Measurements from ENCODE around the gene PPP1R12A.
"Not testable (repeated sequence)": the region's sequence is repeated elsewhere in the genome, so short reads cannot be mapped to it uniquely, and the experiment has no call there.

The PPP1R12A gene

GRCh38 chr12:79891506-79892162 lies 43.3 kb downstream of the PPP1R12A start:
- DNase-seq: no peak

- DNase-seq: no peak
These were observed 47.0 kb downstream of the PPP1R12A start for GRCh38 chr12:79887890-79888289.

- no peak for DNase-seq
These were observed 47.9 kb downstream of the PPP1R12A start for GRCh38 chr12:79886917-79887519.

- no peak for DNase-seq
These were observed 48.9 kb downstream of the PPP1R12A start for GRCh38 chr12:79885911-79886490.

- no peak for DNase-seq
These were observed 50.4 kb downstream of the PPP1R12A start for GRCh38 chr12:79884401-79885006.

GRCh38 chr12:79883216-79883615 lies 51.7 kb downstream of the PPP1R12A start:
- DNase-seq: no peak

- no peak for DNase-seq
These were observed 53.5 kb downstream of the PPP1R12A start for GRCh38 chr12:79881351-79881750.

- DNase-seq: not testable (repeated sequence)
These were observed 56.4 kb downstream of the PPP1R12A start for GRCh38 chr12:79878506-79878905.

- DNase-seq: no peak
These were observed 57.7 kb downstream of the PPP1R12A start for GRCh38 chr12:79877246-79877645.

- no peak for DNase-seq
These were observed 60.2 kb downstream of the PPP1R12A start for GRCh38 chr12:79874665-79875064.

GRCh38 chr12:79873201-79873600 lies 61.7 kb downstream of the PPP1R12A start:
- DNase-seq: no peak

- DNase-seq: no peak
These were observed 63.3 kb downstream of the PPP1R12A start for GRCh38 chr12:79871621-79872020.

- DNase-seq: no peak
These were observed 64.0 kb downstream of the PPP1R12A start for GRCh38 chr12:79870916-79871315.

- no peak for DNase-seq
These were observed 75.3 kb downstream of the PPP1R12A start for GRCh38 chr12:79859646-79860045.

- DNase-seq: no peak
These were observed 76.4 kb downstream of the PPP1R12A start for GRCh38 chr12:79858518-79858917.

GRCh38 chr12:79857675-79858074 lies 77.2 kb downstream of the PPP1R12A start:
- DNase-seq: no peak

- DNase-seq: no peak
These were observed 84.1 kb downstream of the PPP1R12A start for GRCh38 chr12:79850610-79851299.

GRCh38 chr12:79848339-79848738 lies 86.6 kb downstream of the PPP1R12A start:
- DNase-seq: no peak

- no peak for DNase-seq
These were observed 87.5 kb downstream of the PPP1R12A start for GRCh38 chr12:79847417-79847816.

- no peak for DNase-seq
These were observed 90.2 kb downstream of the PPP1R12A start for GRCh38 chr12:79844693-79845092.

GRCh38 chr12:79843978-79844377 lies 90.9 kb downstream of the PPP1R12A start:
- DNase-seq: no peak

- DNase-seq: no peak
These were observed 92.3 kb downstream of the PPP1R12A start for GRCh38 chr12:79842630-79843029.

GRCh38 chr12:79841878-79842265 lies 93.0 kb downstream of the PPP1R12A start:
- no peak for DNase-seq

All from stimulated activated CD8-positive, alpha-beta memory T cell treated with anti-CD3 and anti-CD28 coated beads, Interleukin-4, amount 100 ng/mL, for 48 hours (primary cell).